GM19025 (cell line): ENCODE data around the gene NXF1.
"Not testable (repeated sequence)": the region's sequence is repeated elsewhere in the genome, so short reads cannot be mapped to it uniquely, and the experiment has no call there.

Experiments used
- ATAC-seq: cut with Tn5 transposase; IDR thresholded peaks from one replicate; pipeline ENCODE4 v1.9.1; 2021; ENCODE audit warnings: mild to moderate bottlenecking, low read depth, moderate library complexity; ENCODE audit not compliant: unreplicated experiment

The NXF1 gene

GRCh38 chr11:62788991-62789390, 16.2 kb downstream of the NXF1 start:
- no peak for ATAC-seq

GRCh38 chr11:62787005-62787759, 18.1 kb downstream of the NXF1 start, which contains the start of gene TMEM179B:
TMEM179B (plus strand) TSS chr11:62787402; CDS start chr11:62787432, 30 bp downstream.
- peak; percentile 61 for ATAC-seq

GRCh38 chr11:62786318-62787004, 18.8 kb downstream of the NXF1 start:
- peak; percentile 57 for ATAC-seq

GRCh38 chr11:62782753-62783152, 22.5 kb downstream of the NXF1 start:
- no peak for ATAC-seq

- ATAC-seq: no peak
Observed at GRCh38 chr11:62778441-62778840, 26.8 kb downstream of the NXF1 start.

- ATAC-seq: no peak
Observed at GRCh38 chr11:62777389-62777788, 27.9 kb downstream of the NXF1 start.

GRCh38 chr11:62775646-62776045, 29.6 kb downstream of the NXF1 start:
- ATAC-seq: no peak

- no peak for ATAC-seq
Observed at GRCh38 chr11:62774407-62774806, 30.8 kb downstream of the NXF1 start.

GRCh38 chr11:62771144-62772021, 33.9 kb downstream of the NXF1 start, which contains the start of gene TAF6L:
TAF6L (plus strand) TSS chr11:62771396; CDS start chr11:62775784, 4,388 bp downstream.
- peak; percentile 86 for ATAC-seq

- ATAC-seq: no peak
Observed at GRCh38 chr11:62770778-62771143, 34.5 kb downstream of the NXF1 start.

GRCh38 chr11:62760867-62761227, 44.4 kb downstream of the NXF1 start:
- ATAC-seq: not testable (repeated sequence)

GRCh38 chr11:62757846-62758788, 47.1 kb downstream of the NXF1 start:
- ATAC-seq: no peak

- no peak for ATAC-seq
Observed at GRCh38 chr11:62755086-62755615, 50.1 kb downstream of the NXF1 start.

- ATAC-seq: peak; percentile 92
Observed at GRCh38 chr11:62753736-62754603, 51.3 kb downstream of the NXF1 start, which contains the start of gene ZBTB3. ZBTB3 (minus strand) TSS chr11:62754160; CDS start chr11:62753664, 496 bp downstream.

- no peak for ATAC-seq
Observed at GRCh38 chr11:62752994-62753735, 52.1 kb downstream of the NXF1 start.

GRCh38 chr11:62752177-62752785, 53.0 kb downstream of the NXF1 start:
- ATAC-seq: no peak

- ATAC-seq: not testable (repeated sequence)
Observed at GRCh38 chr11:62749931-62750330, 55.3 kb downstream of the NXF1 start.
